Stimulated activated CD8-positive, alpha-beta memory T cell treated with anti-CD3 and anti-CD28 coated beads, Interleukin-7, amount 100 ng/mL, for 4 hours (primary cell): ENCODE measurements around the gene MAML2.

Experiments used
- DNase-seq, 2 donors: peaks; one replicate each; pipeline ENCODE4 v3.0.0-alpha.2; 2020; ENCODE audit warnings: low read depth in 2 of 2

The MAML2 gene

DNA sequence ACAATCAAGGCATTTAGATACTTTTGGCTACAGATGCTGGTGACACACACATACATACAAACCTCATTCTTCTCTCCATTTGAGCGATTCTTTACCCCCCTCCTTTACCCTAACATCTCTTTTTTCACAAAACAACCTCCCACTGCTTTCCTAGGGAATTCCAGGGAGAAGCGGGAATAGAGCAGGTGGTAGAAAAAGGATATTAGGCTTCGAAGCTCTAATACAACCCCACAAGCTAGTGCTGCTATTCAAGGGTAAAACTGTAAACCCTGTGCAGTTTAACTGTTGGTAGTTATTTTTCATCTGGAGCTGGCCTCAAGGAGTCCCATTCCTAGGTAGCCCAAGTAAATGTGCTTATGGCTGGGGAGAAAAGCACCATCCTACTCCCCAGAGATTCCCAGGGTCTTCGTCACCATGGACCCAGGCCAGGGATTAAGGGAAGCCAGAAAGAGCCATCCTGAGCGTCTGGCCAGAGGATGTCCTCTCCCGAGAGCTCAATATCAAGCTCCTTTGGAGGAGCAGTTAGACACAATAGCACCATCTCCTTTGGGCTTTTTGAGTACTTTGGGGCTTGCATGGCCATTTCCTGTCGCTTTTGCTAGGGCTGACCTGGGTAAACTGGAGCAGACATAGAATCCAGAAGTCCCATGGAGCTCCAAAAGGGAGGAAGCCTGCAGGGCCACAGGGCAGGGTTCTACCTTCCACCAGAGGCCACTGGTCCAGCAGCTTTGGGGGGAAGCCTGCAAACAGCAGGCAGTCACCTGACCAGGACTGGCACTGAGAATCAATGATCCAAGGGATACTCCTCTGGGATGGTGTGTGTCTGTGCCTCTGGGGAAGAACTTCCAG, 3.1 kb downstream of the MAML2 start:
- DNase-seq: no peak

- DNase-seq: no peak
Observed at GRCh38 chr11:96338910-96339705, 3.9 kb downstream of the MAML2 start.

DNA sequence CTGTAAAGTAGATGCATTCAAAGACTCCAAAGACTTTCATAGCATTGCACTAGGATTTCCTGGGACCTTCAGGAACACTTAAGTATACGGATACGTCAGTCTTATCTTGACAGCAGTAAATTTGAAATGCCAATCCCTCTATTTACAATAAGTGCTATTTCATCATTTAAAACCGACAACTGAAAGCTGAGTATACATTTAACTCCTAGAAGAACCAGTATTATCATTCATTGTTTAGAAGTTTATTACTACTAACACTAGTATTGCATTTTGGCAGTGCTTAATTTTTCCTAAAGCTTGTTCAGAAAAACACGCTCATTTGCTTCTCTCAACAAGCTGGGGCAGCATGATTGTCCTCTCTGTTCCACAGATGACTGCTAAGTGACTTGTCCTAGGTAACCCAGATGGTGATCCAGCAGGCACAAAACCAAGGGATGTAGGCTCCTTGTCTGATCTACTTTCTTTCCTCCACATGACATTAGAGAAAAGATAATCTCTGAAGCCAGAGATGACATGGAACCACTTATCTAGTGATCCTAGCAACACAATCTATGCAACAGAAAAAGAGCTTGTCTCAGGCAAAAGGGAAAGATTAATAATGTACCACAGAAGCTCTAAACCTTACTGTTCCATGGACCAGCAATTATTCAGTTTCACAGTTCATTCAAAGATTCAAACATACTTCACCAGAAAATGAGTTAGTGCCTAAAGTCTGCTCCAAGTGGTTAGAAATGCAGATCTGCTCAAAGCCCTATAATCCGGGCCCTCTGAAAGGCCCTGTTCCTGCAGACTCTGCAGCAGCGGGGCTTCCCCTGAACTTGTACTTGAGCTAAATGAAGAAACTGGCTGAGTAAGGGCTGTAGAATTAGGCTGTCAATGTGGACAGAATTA, 5.2 kb downstream of the MAML2 start:
- no peak for DNase-seq

DNA sequence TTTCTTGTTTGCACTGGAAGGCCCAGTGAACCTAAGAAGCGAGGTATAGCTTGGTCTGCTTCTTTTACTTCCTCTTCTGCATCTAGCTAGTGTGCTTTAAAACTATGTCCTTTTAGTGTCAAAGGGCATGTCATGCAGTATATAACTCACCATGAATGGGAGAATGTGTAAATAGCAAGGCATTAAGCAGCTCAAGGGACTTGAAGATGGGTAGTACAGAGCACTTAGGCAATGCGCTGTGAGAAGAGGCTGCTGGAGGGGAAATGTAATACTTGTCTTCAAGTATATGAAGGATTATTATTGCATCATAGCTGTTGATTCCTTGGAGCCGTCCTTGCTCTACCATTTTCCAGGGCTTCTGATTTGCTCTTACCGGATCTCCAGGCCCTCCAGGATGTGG, 7.6 kb downstream of the MAML2 start:
- no peak for DNase-seq

DNA sequence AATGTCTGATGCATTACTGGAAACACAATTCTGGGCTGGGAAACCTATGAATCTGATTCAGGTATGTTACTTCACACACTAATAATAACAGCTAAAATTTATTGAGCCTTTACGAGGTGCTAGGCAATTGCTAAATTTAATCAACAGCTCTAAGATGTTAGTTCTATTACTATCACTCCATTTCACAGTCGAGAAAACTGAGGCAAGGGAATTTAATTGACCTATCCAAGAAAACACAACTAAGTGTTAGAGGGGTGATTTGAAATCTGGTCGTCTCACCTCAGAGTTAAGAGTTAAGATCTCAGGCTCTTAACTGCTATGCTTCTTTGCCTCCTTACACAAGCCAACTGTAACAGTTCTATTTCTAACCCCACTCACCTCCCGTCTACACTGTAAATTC, 8.8 kb downstream of the MAML2 start:
- no peak for DNase-seq

DNA sequence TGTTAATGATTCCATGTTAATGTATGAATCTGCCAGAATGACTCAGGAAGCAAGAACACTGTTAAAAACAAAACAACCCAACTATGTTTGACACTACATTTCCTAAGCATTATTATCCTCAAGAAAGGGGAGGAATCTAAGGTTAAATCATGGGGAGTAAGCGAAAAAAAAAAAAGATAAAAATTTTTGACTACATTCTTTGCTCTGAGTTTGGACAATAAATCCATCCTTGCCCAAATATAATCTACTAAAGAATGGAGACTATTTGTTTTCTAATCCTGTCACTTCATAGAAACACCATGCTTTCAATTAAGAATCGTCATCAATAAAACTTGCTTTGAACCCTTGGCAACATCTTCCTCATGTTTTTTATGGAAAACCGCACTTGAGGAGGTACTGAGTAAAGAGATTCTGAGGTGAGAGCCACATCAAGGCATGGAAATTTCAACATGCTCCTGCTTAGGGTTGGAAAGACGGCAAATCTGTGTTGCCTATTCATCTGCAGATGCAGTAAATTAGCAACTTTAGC, 9.7 kb downstream of the MAML2 start:
- DNase-seq: no peak

DNA sequence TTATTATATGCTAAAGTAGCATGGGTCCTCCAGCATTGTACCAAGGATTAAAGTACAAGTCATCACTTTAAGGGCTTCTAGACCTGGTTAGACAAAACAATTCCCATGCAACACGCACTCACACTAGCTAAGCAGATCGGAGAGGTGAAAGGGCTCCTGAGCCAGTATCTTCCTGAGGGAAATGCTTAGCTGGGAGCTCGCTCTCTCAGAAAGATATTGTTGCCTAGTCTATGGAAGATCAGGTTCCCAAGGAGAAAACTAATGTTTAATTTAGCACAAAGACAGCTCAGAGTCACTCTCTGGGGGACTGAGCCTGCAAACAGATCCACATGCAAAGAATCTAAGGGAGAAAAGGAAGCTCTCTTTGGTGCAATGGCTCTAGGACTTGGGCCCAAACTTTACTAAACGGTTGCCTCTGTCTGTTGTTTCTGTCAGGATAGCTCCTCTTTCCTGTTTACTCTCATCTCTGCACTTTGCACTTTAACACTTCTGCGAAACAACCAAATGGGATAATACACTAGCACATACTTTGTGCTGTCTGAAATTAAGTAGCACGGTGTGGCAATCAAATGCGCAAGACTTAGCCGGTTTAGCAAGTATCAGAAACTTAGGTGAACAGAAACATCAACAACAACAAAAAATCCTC, 10.7 kb downstream of the MAML2 start:
- no peak for DNase-seq

GRCh38 chr11:96331699-96332116, 11.3 kb downstream of the MAML2 start:
- DNase-seq: no peak

GRCh38 chr11:96330511-96330859, 12.5 kb downstream of the MAML2 start:
- DNase-seq: no peak

DNA sequence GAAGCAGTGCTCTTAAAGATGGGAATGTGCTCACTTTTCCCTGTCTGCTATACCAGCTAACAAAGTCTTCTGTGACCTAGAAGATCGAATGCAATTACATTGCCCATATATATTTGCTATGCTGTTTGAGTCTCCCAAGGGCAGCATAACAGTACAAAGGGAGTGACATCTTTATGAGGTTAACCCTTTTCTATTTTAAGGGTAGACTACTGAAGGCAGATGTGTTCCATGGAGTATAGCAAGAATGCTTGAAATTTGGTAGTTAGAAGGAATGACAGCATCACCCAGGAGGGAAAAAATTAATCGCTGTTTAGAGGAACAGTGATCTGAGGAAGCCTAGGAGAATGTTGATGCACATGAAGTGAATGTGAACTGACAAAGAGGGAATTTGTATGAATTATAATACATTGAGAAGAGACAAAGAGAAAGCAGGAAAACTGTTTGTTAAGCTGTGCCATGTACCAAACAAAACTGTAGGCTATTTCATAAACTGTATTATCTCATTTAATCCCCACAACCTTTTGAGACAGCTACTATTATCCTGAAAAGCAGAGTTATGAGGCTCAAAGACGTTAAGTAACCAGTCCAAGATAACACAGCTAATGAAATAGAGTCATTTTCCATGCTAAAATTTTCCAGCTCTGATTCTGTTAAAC, 13.0 kb downstream of the MAML2 start:
- DNase-seq: no peak

GRCh38 chr11:96329419-96329818, 13.6 kb downstream of the MAML2 start:
- no peak for DNase-seq

DNA sequence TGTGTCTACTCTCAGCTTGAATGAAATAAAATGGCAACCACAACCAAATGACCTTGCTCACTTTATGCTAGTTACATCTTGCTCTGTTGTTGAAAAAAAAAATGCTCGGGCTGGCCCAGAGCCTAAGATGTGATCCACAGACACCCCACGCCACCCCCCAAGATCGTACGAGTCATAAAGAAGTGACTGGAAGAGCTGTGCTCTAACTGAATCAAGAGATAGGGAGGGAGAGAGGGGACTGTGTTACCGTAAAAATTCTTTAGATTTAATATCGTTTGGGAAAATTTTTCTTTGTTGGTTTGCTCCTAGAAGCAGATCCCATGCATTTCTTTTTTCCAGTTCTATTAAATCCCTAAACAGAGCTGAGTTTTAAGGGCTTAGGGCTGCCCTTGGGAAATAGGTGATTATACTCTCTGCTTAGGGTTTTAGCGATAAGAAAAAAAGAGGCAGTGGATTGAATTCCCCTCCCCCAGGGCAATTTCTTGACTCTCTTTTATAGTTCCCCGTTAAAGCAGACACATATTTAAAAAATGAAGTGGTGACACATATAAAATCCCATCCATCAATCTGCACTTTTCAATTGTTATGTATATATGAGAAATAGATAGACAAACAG, 14.5 kb downstream of the MAML2 start:
- DNase-seq: no peak

DNA sequence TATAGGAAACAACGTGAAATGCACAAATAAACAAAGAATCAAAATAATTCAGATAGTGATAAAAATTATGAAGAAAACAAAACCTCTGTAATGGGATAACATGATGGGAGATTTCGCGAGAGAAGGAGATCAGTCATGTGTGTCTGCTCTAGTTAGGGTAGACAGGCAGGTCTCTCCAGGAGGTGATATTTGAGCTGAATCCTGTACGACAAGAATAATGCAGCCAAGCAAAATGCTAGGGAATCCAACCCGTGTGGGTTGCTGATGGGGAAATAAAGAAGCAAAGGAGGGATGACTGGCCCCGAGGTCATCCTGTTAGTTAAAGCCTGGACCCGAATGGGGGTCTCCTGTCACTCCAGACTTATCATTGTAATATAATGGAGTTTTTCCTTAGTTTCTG, 16.0 kb downstream of the MAML2 start:
- no peak for DNase-seq

- DNase-seq: no peak
Observed at GRCh38 chr11:96324912-96325311, 18.1 kb downstream of the MAML2 start.

DNA sequence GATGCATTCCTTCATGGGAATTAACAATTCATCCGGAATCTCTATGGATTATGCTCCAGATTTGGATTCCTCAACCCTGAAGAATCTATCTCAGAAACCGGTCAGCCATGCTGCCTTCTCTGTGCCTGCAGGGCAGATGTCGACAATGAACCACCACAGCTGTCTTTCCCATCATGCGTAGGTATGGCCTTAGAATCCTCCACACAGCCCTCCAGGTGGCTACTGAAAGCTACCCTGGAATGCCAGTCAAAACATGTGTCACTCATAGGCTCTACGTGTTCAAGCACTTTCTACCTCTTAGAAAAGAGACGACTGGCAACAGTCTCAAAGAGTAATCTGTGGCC, 19.4 kb downstream of the MAML2 start:
- no peak for DNase-seq

DNA sequence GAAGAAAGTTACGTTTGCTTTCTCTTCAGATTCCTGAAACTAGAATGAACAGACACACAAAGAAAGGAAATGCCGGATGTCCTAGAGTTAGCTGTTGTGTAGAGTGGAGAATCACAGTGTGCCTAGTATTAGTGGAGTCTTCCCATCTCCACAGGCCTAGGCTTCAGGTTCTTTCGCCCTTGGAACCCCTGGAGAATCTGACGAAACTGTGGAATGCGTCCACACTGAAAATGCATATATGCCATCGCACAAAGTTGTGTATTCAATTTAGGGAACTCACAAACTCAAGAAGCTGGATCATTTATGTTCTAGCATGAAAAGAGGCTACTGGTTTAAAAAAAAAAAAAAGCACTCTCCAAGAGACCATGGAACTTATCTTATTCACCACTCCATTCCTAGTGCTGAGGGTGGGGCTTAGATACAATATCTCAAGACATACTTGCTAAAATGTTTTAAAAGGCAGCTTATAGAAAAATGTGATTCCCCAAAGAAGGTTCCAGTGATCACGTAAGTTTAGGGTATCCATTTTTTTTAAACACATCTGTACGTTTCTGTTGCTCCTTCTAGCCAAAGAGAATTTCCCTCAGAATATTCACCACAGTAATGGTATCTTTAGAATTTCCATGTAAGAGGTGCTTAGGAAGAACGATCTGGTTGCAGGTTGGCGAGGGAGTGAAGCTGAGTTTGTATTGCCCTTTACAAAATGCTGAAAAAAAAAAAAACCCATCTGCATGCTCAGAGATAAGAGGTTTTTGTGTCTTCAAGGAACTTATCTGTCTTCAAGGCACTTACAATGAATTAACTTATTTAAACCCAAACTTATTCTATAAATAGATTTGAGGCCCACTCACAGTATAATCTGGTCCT, 20.0 kb downstream of the MAML2 start:
- no peak for DNase-seq

DNA sequence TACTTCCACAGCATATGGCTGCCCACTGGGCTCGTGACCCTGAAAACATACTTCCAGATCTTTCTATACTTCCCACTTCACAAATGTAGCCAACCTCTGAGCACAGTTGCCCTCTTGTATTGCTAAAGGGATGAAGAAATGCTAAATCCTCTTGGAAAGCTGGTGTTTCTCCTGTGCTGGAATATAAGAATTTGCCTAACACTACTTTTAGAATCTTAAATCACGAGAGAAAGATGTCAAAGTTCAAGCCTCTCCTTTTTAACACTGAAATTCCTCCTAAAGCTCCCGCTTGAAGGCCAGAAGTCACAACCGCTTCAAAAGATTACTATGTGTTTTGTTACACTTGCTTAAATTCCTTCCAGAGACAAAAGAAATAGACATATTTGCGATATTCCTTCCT, 21.9 kb downstream of the MAML2 start:
- no peak for DNase-seq

DNA sequence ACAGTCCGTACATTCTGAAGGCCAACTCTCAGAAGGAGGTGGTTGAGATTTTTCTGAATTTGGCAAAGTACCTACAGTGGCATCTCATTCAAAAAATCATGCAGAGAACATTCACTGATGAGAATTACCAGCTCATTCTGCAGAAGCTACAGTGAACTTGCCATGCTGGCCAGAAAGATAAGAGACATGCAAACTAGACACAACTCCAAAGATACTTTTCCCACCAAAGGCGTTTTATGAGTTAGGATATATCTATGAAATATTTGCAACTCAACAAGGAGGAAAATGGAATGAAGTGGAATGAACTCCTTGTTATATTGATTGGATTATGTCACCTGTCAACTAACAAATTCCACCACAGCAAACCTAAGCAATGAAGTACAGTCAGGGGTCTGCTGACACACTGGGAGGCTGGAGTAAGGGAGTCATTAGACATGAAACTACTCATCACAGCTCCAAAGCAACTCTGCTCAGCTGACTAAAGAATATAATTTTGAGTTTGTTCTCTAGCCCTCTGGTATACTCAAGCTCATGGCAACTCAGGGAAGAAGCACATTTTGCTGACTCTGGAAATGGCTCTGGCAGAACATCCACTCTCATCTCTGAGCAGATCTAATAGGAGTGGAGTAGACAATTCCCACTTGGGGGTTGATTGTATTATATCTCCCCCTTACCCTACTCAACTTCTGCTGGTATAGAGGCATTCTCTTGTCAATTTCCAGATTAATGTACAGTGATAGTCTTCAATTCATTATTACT, 22.9 kb downstream of the MAML2 start:
- DNase-seq: no peak

DNA sequence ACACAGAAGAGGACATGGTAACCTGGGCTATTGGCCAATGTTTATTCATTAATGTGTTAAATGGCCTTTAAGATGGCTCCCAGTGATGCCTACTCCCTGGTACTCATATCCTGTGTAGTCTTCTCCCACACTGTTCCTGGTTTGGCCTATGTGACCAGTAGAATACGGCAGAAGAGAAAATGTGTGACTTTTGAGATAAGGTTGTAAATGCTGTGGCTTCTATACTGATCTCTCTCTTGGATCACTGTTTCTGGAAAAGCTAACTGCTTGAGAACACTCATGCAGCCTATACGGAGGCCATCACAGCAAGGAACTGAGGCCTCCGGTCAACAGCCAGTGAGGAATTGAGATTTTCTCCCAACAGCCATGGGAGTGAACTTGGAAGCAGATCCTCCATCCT, 24.1 kb downstream of the MAML2 start:
- no peak for DNase-seq
